ENCODE data around the gene NCAN.

Gene NCAN

GRCh38 chr19:19185853-19186740 lies 25.7 kb upstream of the NCAN start:
- H3K27me3 ChIP-seq (ENCODE audit: insufficient read depth, low read length, poor library complexity, severe bottlenecking), result no peaks in the 10 kb centered on the region
- no peaks in the 10 kb centered on the region for H3K9me2 ChIP-seq (replicated peaks; ENCODE audit: low read depth, low read length)
- no peak overlapping the region for H3K4me3 ChIP-seq (ENCODE audit: low read length, poor library complexity, severe bottlenecking)
- peaks cover 21% of the 10 kb centered on the region for H3K79me2 ChIP-seq (ENCODE audit: insufficient read depth, low read length)
- no peak for TF ChIP-seq EZH2phosphoT487 (IDR thresholded peaks at IDR 0.05; ENCODE audit: borderline replicate concordance)
- TF ChIP-seq CTCF (conservative IDR thresholded peaks at IDR 0.05; ENCODE audit: low read length), result peak; percentile 87
- no peaks in the 10 kb centered on the region for H3F3A ChIP-seq (ENCODE audit: low read depth)
- peaks cover 9% of the 10 kb centered on the region for H3K4me1 ChIP-seq (ENCODE audit: insufficient read depth, low read length, poor library complexity, severe bottlenecking)
- no peak overlapping the region for H2AFZ ChIP-seq (ENCODE audit: low read length)
- peaks cover 8% of the 10 kb centered on the region; the same call in 1 of the 2 replicates for H3K36me3 ChIP-seq (ENCODE audit: insufficient read depth, low read length)
- peaks cover under 1% of the 10 kb centered on the region for H4K20me1 ChIP-seq (ENCODE audit: insufficient read depth, low read length, poor library complexity, severe bottlenecking)
- H3K9me3 ChIP-seq (ENCODE audit: insufficient read depth, low read depth, low read length), result no peaks in the 10 kb centered on the region
- no peak overlapping the region for H3K9ac ChIP-seq (ENCODE audit: low read depth, low read length, poor library complexity, severe bottlenecking)
- H3K4me2 ChIP-seq (ENCODE audit: low read depth, low read length, poor library complexity, severe bottlenecking), result no peak overlapping the region

DNA sequence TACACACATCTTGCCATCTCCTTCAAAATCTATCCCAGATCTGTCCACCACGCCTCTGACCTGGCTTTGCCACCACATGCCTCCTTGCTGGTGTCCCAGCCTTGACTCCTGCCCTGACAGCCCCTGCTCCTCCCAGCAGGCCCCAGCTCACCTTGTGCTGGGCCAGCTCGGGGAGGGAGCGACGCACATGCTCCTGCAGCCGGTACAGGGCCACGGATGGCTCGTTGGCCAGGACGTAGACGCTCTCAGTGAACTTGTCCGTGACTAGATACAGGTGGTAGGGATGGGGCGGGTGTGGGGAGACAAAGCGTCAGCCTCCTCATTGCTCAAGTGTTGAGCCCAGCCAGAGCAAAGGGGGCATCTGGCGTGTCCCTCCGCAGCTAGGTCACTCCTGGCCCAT lies 25.0 kb upstream of the NCAN start:
- Histone ChIP-seq H3K36me3 (ENCODE audit: insufficient read depth, low read length) (peaks cover 1% of the 10 kb centered on the region; the same call in 1 of the 2 replicates), H3K9me3 (ENCODE audit: insufficient read depth, low read depth, low read length) (no peaks in the 10 kb centered on the region), H4K20me1 (ENCODE audit: insufficient read depth, low read length, poor library complexity, severe bottlenecking) (peaks cover 7% of the 10 kb centered on the region), H3K27me3 (ENCODE audit: insufficient read depth, low read length, poor library complexity, severe bottlenecking) (no peaks in the 10 kb centered on the region), H3K4me2 (ENCODE audit: low read depth, low read length, poor library complexity, severe bottlenecking) (no peak overlapping the region), H3K9me2 (replicated peaks; ENCODE audit: low read depth, low read length) (no peaks in the 10 kb centered on the region), H2AFZ (ENCODE audit: low read length) (no peak overlapping the region), H3K9ac (ENCODE audit: low read depth, low read length, poor library complexity, severe bottlenecking) (no peak overlapping the region), H3K4me3 (ENCODE audit: low read length, poor library complexity, severe bottlenecking) (no peak overlapping the region), H3F3A (ENCODE audit: low read depth) (no peaks in the 10 kb centered on the region), H3K79me2 (ENCODE audit: insufficient read depth, low read length) (peaks cover 27% of the 10 kb centered on the region), H3K4me1 (ENCODE audit: insufficient read depth, low read length, poor library complexity, severe bottlenecking) (peaks cover 9% of the 10 kb centered on the region)
- no peak for TF ChIP-seq CTCF (conservative IDR thresholded peaks at IDR 0.05; ENCODE audit: low read length)
- no peak for TF ChIP-seq EZH2phosphoT487 (IDR thresholded peaks at IDR 0.05; ENCODE audit: borderline replicate concordance)

GRCh38 chr19:19191768-19192077 lies 20.0 kb upstream of the NCAN start:
- Histone ChIP-seq H3K4me3 (ENCODE audit: low read length, poor library complexity, severe bottlenecking) (peak overlapping the region; percentile 97), H3K4me2 (ENCODE audit: low read depth, low read length, poor library complexity, severe bottlenecking) (peak overlapping the region; percentile 73), H3K27me3 (ENCODE audit: insufficient read depth, low read length, poor library complexity, severe bottlenecking) (no peaks in the 10 kb centered on the region), H3K9me2 (replicated peaks; ENCODE audit: low read depth, low read length) (no peaks in the 10 kb centered on the region), H3F3A (ENCODE audit: low read depth) (no peaks in the 10 kb centered on the region), H4K20me1 (ENCODE audit: insufficient read depth, low read length, poor library complexity, severe bottlenecking) (peaks cover 7% of the 10 kb centered on the region), H3K36me3 (ENCODE audit: insufficient read depth, low read length) (peaks cover under 1% of the 10 kb centered on the region; the same call in 1 of the 2 replicates), H3K9me3 (ENCODE audit: insufficient read depth, low read depth, low read length) (no peaks in the 10 kb centered on the region), H2AFZ (ENCODE audit: low read length) (peak overlapping the region; percentile 100), H3K79me2 (ENCODE audit: insufficient read depth, low read length) (peaks cover 57% of the 10 kb centered on the region), H3K9ac (ENCODE audit: low read depth, low read length, poor library complexity, severe bottlenecking) (peak overlapping the region; percentile 97), H3K4me1 (ENCODE audit: insufficient read depth, low read length, poor library complexity, severe bottlenecking) (peaks cover 13% of the 10 kb centered on the region)
- TF ChIP-seq EZH2phosphoT487 (IDR thresholded peaks at IDR 0.05; ENCODE audit: borderline replicate concordance) (no peak), CTCF (conservative IDR thresholded peaks at IDR 0.05; ENCODE audit: low read length) (no peak)
